Measurements from ENCODE around the gene EVC. TPM values are rescaled to one million over a fixed set of nuclear protein-coding genes. Genes with fewer than 3 reads are reported as not detected.

EVC gene
- total and polyA plus RNA-seq, 2 of the 8 experiments (the other 6 are each of a cell fraction or from before 2014, with no cell fraction given): 2.6 to 9.8 TPM

GRCh38 chr4:5759236-5760075, 48.5 kb downstream of the EVC start:
- ChIA-PET CTCF (ENCODE audit: partially characterized antibody) (no interaction called here), POLR2A (ENCODE audit: partially characterized antibody) (no interaction called here)
- Histone ChIP-seq H4K5ac (ENCODE audit: insufficient read length, low read depth, low read length) (no peak overlapping the region), H3K4me3 (ENCODE audit: extremely low read depth in 1 of 4, insufficient read depth in 2 of 4, low read depth in 3 of 4, low read length in 4 of 4) (no peak overlapping the region), H3K36me3 (ENCODE audit: control insufficient read depth in 2 of 4, insufficient read depth in 4 of 4, low read length in 3 of 4) (peaks cover 2 to 7% (median 4%) of the 10 kb centered on the region in 4 experiments; a peak in 4 of 8 replicates), H3K14ac (ENCODE audit: insufficient read length) (no peak overlapping the region), H3K4ac (replicated peaks; ENCODE audit: insufficient read length, low read depth, low read length) (no peak overlapping the region), H3K18ac (ENCODE audit: extremely low read depth, low read length) (no peak overlapping the region), H2BK12ac (ENCODE audit: low read depth, low read length) (no peak overlapping the region), H2BK120ac (replicated peaks; ENCODE audit: low read depth, low read length) (no peak overlapping the region), H3K79me1 (ENCODE audit: low read depth, low read length) (no peaks in the 10 kb centered on the region), H3K9ac (replicated peaks in 1 of 4; ENCODE audit: extremely low read depth in 1 of 4, low read depth in 3 of 4, low read length in 3 of 4) (no peak overlapping the region), H4K8ac (ENCODE audit: extremely low read depth, insufficient read depth, low read length) (no peak overlapping the region), H3K23ac (ENCODE audit: insufficient read length) (no peak overlapping the region), H2BK15ac (ENCODE audit: low read length) (0 out of 2 replicates have a peak overlapping the region, but pooled peaks have one; percentile 53), H3K23me2 (ENCODE audit: low read depth, low read length) (no peaks in the 10 kb centered on the region), H3K56ac (replicated peaks; ENCODE audit: insufficient read length, low read depth, low read length) (no peak overlapping the region), H3K9me3 (ENCODE audit: insufficient read depth in 2 of 2, low read depth in 1 of 2, low read length in 1 of 2) (no peaks in the 10 kb centered on the region), H3K27ac (ENCODE audit: low read depth, low read length) (no peak overlapping the region), H3K27me3 (replicated peaks in 1 of 4; ENCODE audit: control insufficient read depth in 3 of 4, extremely low read depth in 1 of 4, insufficient read depth in 3 of 4, low read length in 3 of 4) (no peaks in the 10 kb centered on the region), H3K4me1 (replicated peaks in 1 of 4; ENCODE audit: control insufficient read depth in 3 of 4, insufficient read depth in 4 of 4, low read length in 3 of 4) (no peaks in the 10 kb centered on the region; a peak in 1 of 7 replicates), H2BK20ac (ENCODE audit: low read length) (no peak overlapping the region), H4K20me1 (replicated peaks in 1 of 2; ENCODE audit: control insufficient read depth in 1 of 2, insufficient read depth in 2 of 2, low read length in 2 of 2) (no peaks in the 10 kb centered on the region), H3K4me2 (ENCODE audit: insufficient read depth in 1 of 2, low read depth in 2 of 2, low read length in 2 of 2) (no peak overlapping the region), H3K79me2 (ENCODE audit: control insufficient read depth in 1 of 2, insufficient read depth in 2 of 2, low read length in 2 of 2) (no peaks in the 10 kb centered on the region), H2AK5ac (ENCODE audit: low read depth, low read length) (no peak overlapping the region), H4K91ac (replicated peaks; ENCODE audit: insufficient read length, low read length) (no peak overlapping the region), H2BK5ac (ENCODE audit: low read depth, low read length) (no peak overlapping the region), H2AFZ (ENCODE audit: low read length) (no peak overlapping the region)
- 92% methylated on average over 22 of the region's 22 CpGs; no CpG with 5 or more reads in 1 of the 2 experiments for WGBS, 2 experiments (ENCODE audit: extremely low coverage in 1 of 2, insufficient coverage in 1 of 2, insufficient read length in 1 of 2, insufficient replicate concordance in 2 of 2, low coverage in 1 of 2, low lambda C conversion rate in 2 of 2, missing lambda C conversion rate in 1 of 2)
- no peak for FAIRE-seq
- DNase-seq (ENCODE audit: low read depth in 1 of 2, low spot score in 2 of 2): peak in 1 of 2 experiments; percentile 33
- TF ChIP-seq HDAC6 (IDR thresholded peaks at IDR 0.05; ENCODE audit: low read depth, low read length): no peak
- no peak for TF ChIP-seq SP2 (IDR thresholded peaks at IDR 0.05; ENCODE audit: low read length)
- TF ChIP-seq BACH1 (IDR thresholded peaks at IDR 0.05; ENCODE audit: low read length): no peak
- no peak for TF ChIP-seq CBX5 (IDR thresholded peaks at IDR 0.05; ENCODE audit: low read depth, low read length)
- TF ChIP-seq TAF1 (IDR thresholded peaks at IDR 0.05; ENCODE audit: low read depth, low read length): no peak
- no peak for TF ChIP-seq SIN3A (conservative IDR thresholded peaks at IDR 0.05 in 1 of 2, IDR thresholded peaks at IDR 0.05 in 1 of 2; ENCODE audit: low read depth in 1 of 2, low read length in 2 of 2)
- TF ChIP-seq CBX8 (IDR thresholded peaks at IDR 0.05; ENCODE audit: borderline replicate concordance, low read depth, low read length): no peak
- no peak for TF ChIP-seq EZH2 (IDR thresholded peaks at IDR 0.05; ENCODE audit: low read depth, low read length, severe bottlenecking)

Measured in H1 (cell line).